Measurements from ENCODE around the gene NFATC2. TPM values are rescaled to one million over a fixed set of nuclear protein-coding genes. Genes with fewer than 3 reads are reported as not detected.
A peak's percentile ranks its signal among the peaks of the same experiment; 100 is the strongest.

The NFATC2 gene
- total and polyA plus RNA-seq, 2 of the 8 experiments (the other 6 are each of a cell fraction or from before 2014, with no cell fraction given), result 0.27 to 0.91 TPM

DNA sequence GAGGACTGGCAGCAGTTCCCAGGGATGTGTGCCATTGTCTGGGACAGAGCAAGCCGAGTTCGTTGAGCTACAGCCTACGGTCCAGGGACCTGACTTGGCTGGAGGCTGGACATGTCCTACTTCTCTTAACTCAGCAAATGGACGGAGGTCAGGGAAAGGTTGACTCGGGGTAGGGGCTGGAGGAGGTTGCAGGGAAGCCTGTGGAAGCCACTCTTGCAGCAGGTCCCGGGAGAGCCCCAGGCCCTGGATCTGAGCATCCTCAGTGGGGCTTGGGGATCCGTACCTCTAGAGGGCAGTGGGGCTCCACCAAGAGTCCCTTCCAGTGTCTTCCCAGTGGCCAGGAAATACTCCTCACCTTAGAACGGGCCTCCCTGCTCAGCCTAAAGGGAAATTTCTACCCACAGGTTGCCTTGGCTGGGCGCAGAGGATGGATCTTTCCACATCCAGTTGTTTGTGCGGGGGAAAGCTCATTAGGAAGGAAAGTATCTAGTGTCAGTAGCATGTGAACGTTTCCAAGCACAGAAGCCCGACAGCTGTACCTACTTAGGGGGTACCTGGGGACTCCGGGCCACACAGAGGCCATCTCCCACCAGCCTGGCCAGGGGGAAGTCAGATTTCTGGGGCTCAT is 170.2 kb downstream of the NFATC2 start (continued):
- TF ChIP-seq CEBPB (IDR thresholded peaks at IDR 0.05; ENCODE audit: low read depth, low read length) (no peak), CBX5 (IDR thresholded peaks at IDR 0.05; ENCODE audit: low read depth, low read length) (no peak), SP1 (IDR thresholded peaks at IDR 0.05; ENCODE audit: low read depth, low read length) (peak; percentile 63; the same call in 1 of the 2 replicates)
